Measurements from ENCODE around the gene SECTM1.
A peak's percentile ranks its signal among the peaks of the same experiment; 100 is the strongest.
"Not testable (repeated sequence)": the region's sequence is repeated elsewhere in the genome, so short reads cannot be mapped to it uniquely, and the experiment has no call there.

SECTM1 gene

DNA sequence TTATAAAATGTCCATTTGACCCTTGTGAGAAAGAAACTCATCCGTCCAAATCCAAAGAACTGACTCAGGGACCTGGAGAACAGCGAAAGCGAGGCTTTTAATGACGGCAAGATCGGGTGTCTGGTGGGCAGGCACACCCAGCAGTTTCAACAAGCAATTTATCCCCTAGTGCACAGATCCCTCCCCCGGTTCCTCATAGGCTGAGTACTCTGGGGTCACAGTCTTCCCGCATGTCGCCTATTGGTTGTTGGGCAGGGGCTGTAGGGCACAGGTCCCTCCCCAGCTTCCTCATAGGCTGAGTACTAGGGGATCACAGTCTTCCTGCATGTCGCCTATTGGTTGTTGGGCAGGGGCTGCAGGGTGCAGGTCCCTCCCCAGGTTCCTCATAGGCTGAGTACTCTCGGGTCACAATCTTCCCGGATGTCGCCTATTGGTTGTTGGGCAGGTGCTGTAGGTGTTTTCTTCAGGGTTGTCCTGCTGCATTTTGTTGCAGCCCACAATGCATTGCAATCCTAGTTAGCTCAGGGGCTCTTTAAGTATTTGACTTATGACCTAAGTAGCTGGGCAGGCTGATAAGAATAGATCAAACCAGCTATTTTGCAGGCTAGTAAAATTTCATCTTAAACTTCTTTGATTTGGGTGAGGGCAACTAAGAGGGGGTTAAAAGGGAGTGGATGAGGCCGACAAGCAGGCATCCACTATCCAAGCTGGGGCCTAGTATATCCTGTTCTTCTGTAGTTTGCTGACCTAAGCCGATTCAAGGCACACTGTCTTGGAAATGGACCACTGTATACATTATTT lies 34.4 kb upstream of the SECTM1 start:
- DNase-seq = peak; percentile 46

DNA sequence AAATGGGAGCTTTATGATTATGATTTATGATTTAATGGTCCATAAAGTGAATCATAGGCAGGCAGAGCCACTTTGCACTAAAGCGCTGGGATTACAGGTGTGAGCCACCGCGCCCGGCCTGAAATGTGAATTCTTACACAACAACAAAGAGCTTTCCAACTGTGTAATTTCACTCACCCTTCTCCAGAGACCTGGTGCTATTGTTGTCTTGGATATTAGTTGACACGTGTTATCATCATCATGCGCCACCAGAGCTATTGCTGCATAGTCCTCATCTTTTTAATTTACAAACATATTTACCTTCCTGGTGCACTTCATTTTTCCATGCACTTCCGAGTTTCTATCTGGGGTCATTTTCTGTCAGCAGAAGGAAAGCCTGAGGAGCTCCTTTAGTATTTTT lies 33.2 kb upstream of the SECTM1 start:
- DNase-seq = no peak

DNA sequence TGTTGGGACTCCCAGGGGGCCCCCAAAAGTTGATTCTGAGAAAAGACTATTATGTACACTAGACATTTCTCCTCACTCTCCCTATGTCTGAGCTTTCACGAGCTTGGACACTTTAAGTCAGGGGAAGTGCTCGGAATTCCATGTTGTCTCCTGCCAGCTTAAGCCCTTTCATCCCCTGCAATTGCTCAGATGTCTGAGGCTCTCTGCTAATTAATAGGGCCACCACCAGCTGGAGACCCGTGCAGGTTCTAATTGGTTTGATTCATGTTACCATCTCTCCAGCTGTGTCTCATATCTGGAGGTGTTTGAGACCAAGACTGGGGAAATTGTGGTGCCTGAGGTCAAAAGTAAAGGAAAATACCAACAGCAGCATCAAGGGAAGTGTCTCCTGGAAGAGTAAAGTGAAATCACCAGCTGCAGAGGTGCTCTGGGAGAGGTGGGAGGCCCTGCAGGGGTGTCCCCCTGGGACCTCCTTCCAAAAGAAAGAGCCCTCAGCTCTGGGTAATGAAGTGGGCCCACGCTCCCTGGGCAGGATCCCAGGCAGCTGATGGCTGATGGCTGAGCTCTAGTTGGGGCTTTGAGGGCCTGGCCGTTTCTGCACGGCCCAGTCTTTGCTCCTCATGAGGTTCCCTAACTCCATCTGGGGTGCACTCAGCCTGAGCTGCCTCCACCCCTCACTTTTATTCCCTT lies 32.2 kb upstream of the SECTM1 start:
- DNase-seq = no peak

DNA sequence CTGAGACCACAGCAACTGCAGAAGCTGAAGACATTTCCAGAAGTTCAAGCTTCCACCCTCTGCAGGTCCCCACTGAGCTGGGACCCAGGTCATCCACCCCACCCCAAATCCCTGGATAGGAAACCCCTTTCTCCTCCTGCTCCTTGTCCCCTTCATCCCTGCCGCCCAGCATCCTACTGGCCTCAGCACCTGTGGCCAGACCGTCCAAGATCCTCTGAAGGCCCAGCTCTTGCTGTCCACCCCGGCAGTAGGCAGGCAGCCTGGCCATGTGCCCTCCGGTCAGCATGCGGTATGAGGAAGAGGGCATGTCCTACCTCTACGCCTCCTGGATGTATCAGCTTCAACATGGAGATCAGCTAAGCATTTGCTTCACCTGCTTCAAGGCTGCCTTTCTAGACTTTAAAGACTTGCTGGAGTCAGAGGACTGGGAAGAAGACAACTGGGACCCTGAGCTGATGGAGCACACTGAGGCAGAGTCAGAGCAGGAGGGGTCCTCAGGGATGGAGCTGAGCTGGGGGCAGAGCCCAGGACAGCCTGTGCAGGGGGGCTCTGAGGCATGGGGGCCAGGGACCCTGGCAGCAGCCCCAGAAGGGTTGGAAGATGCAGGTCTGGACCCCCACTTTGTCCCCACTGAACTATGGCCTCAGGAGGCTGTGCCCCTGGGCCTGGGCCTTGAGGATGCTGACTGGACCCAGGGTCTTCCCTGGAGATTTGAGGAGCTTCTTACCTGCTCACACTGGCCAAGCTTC lies 28.5 kb upstream of the SECTM1 start:
- DNase-seq = no peak

DNA sequence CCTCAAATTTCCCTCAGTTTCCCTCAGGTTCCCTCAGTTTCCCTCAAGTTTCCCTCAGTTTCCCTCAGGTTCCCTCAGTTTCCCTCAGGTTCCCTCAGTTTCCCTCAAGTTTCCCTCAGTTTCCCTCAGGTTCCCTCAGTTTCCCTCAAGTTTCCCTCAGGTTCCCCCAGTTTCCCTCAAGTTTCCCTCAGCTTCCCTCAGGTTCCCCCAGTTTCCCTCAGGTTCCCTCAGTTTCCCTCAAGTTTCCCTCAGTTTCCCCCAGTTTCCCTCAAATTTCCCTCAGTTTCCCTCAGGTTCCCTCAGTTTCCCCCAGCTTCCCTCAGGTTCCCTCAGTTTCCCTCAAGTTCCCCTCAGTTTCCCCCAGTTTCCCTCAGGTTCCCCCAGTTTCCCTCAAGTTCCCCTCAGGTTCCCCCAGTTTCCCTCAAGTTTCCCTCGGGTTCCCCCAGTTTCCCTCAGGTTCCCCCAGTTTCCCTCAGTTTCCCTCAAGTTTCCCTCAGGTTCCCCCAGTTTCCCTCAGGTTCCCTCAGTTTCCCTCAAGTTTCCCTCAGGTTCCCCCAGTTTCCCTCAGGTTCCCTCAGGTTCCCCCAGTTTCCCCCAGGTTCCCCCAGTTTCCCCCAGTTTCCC lies 26.0 kb upstream of the SECTM1 start:
- not testable (repeated sequence) for DNase-seq

DNA sequence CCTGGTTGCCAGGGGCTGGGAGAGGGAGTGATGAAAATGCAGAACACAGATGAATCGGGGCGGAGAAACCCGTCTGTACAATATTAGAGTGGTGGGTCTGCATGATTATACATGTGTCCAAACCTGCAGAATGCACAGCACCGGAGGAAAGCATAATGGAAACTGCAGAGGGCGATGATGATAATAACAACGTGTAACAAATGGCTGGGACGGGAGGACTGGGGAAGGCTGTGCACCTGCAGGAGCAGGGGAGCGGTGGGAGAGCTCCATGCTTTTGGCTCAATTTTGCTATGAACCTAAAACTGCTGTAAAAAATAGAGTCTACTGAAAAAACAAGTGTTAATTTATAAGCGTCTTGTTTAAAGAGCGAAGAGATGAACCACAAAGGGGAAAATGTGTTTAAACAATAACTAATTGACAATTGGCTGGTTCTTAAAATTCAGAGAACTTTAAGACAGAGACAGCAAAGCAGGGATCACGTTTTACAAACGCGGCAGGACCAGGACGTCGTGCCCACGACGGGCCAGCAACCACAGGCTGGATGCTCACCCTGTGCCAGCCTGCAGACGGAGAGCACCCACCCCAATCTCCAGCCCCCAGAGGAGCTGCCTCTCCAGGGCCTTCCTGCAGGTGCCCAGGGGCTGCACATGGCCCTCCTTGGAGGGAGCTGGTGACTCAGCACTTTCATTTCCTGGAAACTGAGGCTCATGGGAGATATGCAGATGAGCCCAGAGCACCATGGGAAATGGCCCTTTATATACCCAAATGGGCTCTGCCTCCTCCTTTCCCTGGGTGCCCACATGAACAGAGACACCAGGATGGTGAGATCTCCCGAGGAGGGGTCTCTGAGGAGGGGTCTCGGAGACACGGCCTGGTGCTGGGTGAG lies 25.1 kb upstream of the SECTM1 start, which contains the start of gene TEX19:
Gene TEX19 (plus strand): TSS at position 783 of the 886 bp plus-strand sequence. CDS start 2,904 bp downstream, outside the sequence.
- DNase-seq = peak; percentile 64

DNA sequence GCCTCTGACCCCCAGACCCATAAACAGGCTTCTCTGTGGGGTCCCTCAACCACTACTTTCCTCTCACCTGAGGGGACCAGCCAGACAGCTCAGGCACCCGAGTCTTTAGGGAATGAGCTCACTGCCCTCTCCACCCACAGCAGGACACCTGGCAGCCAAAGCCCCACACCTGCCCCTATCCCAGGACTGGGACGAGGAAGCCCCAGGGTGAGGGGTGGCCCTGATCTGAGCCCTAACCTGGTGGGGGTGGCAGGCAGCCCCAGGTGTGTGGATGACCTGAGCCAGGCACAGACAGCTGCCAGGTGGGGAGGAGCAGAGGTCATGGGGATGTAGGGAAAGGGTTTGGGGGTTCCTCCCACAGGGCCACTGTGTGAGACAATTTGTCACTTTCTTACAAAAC lies 23.8 kb upstream of the SECTM1 start:
- DNase-seq = no peak

DNA sequence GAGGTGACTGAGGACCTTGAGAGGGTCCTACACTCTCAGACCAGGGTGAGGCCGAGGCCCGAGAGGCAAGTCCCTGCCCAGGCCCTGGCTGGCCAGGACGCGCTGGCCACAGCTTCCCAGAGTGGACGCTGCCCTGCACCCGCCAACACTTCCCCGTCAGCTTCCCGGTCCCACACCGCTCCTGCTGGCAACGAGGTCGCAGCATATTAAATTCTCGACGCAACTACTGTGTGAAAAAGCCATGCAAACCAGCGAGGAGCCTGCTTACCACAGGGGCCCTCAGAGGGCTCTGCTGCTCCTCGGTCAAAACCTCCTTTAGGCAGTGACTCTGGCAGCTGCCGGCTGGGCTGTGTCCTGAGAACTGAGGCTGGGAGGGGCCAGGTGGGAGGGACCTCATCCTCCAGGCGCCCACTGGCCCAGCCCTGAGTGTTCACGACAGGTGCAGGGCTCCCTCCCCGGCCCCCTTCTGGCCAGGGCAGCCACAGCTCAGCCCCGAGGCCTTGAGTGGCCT lies 23.3 kb upstream of the SECTM1 start:
- DNase-seq = no peak

DNA sequence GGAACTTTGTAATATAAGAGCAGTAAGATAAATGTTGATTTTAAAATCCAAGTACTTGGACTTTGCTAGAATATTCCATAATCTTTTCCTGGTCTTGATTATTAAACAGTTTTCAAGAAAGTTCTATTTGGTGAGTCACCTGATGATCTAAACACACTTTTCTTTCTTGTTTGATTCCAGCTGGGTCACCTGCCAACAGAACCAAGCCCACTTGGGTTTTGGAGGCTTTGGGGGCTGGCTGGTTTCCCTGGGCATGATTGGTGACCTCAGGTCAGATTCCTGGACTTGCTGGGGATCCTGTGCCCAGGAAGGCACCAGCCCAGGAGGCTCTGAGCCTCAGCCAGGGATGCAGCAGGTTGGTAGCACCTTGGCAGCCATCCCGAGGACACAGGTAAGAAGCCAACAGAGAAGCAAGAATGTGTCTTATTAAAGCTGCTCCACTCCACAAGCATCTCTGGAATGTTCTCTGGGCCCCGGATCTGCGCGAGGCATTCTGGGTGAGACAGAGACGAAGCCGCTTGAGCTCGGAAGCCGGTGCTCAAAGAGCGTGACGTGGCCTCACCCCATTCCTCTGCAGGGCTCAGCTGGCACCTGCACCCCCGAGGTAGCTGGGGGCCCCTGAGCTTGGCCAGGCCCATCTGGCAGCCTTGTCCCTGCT lies 22.3 kb upstream of the SECTM1 start:
- DNase-seq = no peak

DNA sequence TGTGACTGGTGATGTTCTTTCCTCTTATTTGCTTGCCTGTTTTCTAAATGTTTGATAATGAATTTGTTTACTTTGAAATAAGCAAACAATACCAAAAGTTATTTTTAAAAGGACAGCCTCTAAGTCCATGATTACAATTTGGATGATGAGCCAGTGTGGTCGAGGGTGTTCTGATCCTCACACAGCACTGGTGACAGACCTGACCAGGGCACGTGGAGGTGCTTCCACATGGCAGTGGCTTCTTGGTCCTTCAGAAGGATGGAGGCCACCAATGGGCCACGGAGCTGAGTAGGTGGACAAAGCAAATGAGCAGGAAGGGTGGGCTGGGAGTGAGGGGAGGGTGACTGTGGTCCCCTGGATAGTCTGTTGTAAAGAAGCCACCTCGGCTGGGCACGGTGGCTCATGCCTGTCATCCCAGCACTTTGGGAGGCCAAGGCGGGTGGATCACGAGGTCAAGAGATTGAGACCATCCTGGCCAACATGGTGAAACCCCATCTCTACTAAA lies 21.3 kb upstream of the SECTM1 start:
- no peak for DNase-seq

DNA sequence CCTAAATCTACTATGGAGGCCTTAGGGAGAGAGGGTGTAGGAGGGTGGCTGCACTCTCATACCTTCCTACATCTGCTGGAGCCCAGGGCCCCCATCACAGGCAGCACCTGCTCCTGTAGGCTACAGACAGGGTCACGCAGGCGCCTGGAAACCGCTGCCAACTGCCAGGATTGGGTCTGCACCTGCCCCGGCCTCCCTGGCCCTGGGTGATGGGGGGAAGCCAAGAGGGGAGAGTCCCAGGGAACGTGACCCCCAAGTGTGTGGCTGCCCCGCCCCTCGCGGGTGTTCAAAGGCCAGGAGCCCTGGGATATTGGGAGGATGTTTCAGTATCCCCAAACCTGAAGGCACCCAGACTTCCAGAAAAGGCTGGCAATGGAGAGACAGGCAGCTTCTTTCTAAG lies 19.9 kb upstream of the SECTM1 start:
- no peak for DNase-seq

DNA sequence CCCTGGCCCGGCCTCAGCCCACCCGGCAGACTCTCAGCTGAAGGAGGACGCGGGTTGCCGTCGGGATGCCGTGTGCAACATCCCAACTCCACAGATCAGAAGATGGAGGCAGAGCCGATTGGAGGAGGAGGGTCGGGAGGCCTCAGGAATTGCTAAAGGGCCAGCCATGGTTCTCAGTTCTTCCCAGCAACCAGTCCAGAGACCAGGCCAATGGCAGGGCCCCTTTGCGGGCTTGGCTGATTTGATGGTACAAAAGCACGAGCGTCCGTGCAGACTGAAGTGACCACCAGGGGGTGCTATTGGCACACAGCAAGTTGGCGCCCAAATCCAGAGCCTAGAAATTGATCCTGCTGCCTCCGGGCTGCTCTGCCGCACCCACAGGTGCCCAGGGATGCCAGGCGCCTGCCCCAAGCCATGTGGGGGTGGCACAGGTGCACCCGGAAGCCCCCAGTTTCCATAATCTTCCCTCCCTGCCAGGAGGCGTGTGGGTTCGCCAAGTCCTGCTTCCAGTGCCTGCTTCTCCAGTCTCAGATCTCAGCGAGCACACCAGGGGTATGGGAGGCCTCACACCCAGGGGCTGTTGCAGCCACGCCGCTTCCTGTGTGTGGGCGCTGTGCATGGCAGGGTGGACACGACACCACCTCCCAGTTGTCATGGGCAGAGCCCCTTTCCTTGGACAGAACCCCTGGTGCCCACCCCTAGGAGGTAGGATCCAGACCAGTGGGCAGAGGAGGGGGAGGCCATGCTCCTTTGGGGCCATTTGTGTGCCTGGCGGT lies 18.3 kb upstream of the SECTM1 start:
- peak; percentile 94 for DNase-seq

DNA sequence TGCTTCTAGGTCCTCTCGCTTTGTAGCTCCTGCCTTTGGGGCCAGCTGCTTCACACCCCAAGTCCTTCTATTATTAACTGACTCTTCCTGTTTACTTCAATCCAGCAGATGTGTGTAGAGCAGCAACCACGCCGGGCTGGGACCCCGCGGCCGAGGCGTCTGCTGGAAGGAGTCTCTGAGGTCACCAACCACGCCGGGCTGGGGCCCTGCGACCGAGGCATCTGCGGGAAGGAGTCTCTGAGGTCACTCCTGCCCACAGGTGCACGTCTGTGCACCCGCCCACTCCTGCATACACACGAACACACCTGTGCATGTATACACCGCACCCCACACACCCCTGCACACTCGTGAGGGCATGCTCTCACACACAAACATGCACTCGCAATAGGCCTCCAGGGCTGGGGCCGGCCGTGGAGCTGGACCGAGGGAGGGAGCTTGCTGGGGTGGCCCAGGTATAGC lies 17.7 kb upstream of the SECTM1 start:
- no peak for DNase-seq

DNA sequence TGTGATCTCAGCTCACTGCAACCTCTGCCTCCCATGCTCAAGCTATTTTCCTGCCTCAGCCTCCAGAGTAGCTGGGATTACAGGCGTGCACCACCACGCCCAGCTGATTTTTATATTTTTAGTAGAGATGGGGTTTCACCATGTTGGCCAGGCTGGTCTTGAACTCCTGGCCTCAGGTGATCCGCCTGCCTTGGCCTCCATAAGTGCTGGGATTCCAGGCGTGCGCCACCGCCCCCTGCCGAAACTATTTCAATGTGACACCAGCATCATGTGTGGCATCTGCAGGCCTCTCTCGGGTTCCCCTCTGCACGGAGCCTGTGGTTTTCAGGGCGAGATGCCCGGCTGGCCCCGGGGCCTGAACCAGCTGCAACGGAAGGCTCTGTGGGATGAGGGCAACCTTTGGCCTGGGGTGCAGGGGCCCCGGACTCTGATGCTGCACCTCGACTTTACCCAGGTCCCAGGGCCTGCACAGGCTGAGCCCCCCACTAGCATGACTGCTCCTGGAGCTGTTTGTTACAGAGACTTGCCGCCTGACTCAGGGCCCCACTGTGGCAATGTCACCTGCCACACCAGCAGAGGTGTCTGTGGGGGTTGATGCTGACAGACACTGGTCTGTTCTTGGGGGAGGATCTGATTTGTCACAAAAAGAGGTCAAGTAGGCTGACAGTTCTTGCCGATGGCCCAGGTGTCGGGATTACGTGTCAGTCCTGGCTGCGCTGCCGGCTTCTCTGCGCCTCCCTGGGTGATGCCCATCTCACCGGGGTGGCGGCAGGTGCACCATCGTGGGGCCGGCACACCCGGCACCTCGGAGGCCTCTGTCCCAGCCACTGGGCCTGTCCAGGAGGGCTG lies 16.8 kb upstream of the SECTM1 start:
- peak; percentile 39 for DNase-seq

DNA sequence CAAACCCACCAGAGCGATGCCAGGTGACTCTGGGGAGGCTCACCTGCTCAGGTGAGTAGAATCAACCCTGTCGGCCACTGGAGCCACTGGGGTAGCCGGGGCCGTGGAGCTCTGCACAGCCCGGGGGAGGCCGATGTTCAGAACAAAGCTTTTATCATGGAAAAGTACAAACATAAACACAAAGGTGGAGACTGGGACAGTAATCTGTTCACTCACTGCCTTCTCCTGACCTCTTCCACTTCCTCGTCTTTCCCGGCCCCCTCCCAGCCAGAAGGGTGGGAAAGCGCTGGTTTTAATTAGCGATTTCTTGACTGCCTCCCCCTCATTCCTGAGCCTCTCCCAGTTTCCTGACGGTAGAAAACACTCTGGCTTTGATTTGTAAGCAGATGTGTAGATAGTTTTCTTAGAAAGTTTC lies 15.7 kb upstream of the SECTM1 start:
- DNase-seq = no peak

DNA sequence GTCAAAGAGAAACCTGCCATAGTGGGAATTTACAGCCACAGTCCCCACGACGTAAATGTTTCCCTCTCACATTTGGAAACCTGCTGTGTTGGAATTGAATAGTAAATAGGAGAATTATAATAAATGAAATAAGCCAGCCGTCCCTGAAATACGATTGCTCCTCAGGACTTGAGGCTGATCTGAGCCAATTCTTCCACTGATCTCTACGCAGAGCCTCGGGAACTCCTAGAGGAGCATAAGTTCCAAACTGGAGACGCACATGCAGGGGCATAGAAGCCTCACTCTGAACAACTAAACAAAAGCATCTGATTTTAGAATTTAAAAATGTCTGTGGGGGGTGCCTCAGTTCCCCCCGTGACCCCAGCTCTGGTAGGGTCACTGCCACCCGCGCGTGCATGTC lies 15.3 kb upstream of the SECTM1 start:
- no peak for DNase-seq

DNA sequence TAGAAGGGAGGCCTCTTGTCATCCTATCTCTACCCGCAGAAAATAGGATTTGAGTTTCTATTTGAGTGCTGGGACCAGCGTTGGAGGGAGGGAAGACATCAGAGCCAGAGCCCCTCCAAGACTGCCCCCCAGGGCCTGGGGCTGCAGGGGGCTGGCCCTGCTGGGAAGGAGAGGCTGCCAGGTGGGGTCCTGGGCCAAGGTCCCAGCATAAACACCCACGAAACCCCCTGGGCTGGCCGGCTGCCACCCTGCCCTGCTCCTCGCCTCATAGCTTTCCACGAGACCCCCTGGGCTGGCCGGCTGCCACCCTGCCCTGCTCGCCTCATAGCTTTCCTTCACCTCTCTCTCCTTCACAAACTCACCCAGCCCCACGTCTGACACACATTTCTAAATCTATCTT lies 14.9 kb upstream of the SECTM1 start:
- DNase-seq = no peak

DNA sequence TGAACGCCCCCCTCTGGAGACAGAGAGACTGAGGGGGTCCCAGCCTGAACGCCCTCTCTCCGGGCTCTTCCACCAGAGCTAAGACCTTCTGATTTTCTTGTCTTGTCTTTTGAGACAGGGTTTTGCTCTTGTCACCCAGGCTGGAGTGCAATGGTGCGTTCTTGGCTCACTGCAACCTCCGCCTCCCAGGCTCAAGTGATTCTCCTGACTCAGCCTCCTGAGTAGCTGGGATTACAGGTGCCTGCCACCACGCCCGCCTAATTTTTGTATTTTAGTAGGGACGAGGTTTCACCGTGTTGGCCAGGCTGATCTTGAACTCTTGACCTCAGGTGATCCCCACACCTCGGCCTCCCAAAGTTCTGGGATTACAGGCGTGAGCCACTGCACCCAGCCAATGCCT lies 14.4 kb upstream of the SECTM1 start:
- not testable (repeated sequence) for DNase-seq

Data from hematopoietic multipotent progenitor cell treated with erythropoietin and hydrocortisone succinate and interleukin-3 and kit ligand, for 6 days (in vitro differentiated cells).